GM21723 (cell line): ENCODE results near the gene KMT2B.
A peak's percentile ranks its signal among the peaks of the same experiment; 100 is the strongest.
"Not testable (repeated sequence)": the region's sequence is repeated elsewhere in the genome, so short reads cannot be mapped to it uniquely, and the experiment has no call there.

ENCODE experiments used
- ATAC-seq: cut with Tn5 transposase; IDR thresholded peaks from one replicate; pipeline ENCODE4 v1.9.1; 2021; ENCODE audit warnings: mild to moderate bottlenecking, moderate library complexity; ENCODE audit not compliant: unreplicated experiment

Gene KMT2B

GRCh38 chr19:35712567-35713505 lies 5.0 kb upstream of the KMT2B start:
- peak; percentile 16 for ATAC-seq

DNA sequence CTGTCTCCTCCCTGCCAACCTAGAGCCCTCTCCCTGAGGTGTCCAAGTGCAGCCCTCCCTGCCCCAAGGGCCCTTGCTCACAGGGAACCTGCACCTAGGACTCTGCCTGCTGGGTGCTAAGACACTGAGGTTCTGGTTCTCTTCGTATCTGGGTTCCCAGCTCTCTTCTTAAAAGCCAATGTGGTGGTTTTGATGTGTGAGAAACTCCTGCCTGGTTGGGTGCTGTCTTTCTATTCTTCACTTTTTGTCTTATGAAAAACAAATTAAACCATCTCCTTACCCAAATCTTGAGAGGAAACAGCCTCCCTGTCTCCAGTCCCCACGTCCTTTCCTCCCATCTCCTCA lies 4.3 kb upstream of the KMT2B start:
- ATAC-seq: no peak

DNA sequence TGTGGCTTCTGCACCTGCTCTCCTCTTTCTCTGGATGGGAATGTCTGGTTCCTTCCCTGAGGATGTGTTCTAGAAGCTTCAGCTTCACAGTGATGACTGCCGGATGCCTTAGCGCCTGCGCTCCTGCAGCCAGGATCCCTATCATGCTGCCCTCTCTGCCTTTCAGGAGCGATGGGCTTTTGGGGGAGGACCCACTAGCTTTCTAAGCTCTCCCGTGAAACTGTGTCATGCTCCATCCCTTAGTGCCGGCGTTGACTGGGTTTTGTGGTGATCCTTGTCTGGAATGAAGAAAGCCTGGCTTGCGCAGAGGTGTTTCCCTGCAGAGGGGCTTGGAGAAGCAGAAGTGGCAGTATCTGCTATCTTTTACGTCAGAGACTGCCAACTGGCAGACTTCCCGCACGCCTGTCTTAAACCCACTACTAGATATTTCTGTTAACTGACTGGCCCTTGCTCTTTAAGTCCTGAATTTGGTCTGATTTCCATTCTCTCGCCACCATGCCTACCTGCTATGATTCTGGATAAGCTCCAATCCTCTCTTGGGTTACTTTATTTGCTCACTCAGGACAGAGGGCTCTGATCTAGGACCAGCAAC lies 3.8 kb upstream of the KMT2B start:
- no peak for ATAC-seq

- ATAC-seq: no peak
Observed at GRCh38 chr19:35714601-35715354, 3.0 kb upstream of the KMT2B start.

GRCh38 chr19:35715355-35715809 lies 2.4 kb upstream of the KMT2B start:
- no peak for ATAC-seq

- ATAC-seq: peak; percentile 2
Observed at GRCh38 chr19:35715981-35716800, 1.6 kb upstream of the KMT2B start.

DNA sequence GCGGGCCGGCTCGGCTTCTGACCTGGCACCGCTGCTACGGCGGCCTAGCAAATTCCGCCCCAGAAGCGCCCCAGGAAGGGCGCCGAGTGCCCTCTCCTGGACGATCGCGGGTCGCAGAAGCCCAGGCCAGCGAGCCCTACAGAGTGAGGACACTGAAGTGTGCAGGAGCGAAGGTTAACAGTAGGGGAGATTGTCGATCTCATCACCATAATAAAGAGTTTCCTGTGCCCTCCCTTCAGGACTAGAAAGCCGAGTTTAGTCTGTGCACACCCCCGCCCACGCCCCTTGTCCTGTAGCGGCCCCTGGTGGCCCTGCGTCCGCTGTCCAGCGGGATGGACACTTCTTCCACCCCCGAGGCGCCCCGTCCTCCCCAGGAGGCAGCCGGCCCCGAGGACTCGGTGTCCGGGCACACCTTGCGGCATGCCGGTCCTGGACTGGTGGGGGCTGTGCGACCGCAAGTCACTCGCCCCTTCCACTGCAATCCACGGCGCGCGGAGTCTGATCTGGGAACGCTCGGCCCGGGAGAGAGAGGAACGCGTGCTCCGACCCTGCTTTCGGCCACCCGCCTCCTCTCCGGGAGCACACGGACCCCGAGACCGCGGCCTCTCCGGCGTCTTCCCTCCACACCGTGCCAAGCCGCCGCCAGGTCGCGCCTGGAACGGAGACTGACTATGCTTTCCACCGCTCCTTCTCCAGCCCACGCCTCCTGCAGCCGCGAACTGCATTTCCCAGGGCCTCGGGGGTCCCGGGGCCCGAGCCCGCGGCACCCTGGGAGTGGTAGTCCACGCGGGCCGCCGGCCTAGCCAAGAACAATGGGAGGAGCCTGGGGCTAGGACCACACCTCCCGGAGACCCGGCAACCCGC lies 770 bp upstream of the KMT2B start:
- peak; percentile 51 for ATAC-seq

DNA sequence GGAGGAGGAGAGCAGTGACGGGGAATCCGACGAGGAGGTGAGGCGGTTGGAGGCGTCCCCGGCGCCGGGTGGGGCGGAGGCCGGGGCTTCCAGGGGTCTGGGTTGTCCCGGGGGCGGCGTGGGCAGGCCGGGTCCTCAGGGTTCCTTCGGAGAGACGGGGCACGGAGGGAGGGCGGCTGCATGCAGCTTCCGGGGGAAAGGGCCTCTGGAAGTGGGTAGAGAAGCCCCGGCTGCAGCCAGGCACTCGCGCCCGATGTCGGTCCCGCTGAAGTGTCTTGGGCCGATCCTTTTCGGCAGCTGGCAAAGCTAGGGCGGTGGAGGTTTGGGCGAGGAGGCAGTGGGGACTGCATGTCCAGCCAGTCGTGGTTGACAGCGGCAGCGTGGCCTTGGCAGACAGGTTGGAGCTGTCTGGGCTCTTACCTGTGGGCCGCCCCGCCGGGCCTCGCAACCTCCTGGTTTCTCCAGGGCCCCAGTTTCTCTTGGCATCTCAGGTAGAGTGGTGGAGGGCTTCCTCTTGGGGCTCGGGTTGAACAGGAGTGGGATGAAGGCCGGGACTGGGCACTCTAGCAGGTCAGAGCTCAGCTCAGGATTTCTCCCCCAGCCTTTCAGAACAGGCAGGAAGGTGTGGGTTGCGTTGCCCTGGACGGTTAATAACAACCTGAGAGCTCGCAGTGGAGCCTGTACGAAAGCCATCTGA lies 690 bp downstream of the KMT2B start:
- peak; percentile 1 for ATAC-seq

DNA sequence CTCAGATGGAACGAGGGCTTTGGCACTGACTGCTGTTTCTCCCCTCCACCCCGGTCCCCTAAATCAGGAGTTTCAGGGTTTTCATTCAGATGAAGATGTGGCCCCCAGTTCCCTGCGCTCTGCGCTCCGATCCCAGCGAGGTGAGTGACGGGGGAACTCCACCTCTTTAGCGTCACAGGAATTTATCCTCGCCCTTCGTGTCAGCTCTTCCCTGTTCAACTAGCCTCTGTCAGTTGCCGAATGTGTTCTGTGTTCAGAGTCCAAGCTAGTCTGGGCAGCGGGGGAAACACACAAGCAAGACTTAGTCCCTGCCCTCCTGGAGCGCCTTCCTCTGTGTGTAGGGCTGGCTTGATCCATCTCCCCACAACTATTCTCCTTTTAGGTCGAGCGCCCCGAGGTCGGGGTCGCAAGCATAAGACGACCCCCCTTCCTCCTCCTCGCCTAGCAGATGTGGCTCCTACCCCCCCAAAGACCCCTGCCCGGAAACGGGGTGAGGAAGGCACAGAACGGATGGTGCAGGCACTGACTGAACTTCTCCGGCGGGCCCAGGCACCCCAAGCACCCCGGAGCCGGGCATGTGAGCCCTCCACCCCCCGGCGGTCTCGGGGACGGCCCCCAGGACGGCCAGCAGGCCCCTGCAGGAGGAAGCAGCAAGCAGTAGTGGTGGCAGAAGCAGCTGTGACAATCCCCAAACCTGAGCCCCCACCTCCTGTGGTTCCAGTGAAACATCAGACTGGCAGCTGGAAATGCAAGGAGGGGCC lies 1.8 kb downstream of the KMT2B start:
- no peak for ATAC-seq

DNA sequence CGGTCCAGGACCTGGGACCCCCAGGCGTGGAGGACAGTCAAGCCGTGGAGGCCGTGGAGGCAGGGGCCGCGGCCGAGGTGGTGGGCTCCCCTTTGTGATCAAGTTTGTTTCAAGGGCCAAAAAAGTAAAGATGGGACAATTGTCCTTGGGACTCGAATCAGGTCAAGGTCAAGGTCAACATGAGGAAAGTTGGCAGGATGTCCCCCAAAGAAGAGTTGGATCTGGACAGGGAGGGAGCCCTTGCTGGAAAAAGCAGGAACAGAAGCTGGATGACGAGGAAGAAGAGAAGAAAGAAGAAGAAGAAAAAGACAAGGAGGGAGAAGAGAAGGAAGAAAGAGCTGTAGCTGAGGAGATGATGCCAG lies 2.3 kb downstream of the KMT2B start:
- no peak for ATAC-seq

- ATAC-seq: no peak
Observed at GRCh38 chr19:35720648-35721047, 2.8 kb downstream of the KMT2B start.

DNA sequence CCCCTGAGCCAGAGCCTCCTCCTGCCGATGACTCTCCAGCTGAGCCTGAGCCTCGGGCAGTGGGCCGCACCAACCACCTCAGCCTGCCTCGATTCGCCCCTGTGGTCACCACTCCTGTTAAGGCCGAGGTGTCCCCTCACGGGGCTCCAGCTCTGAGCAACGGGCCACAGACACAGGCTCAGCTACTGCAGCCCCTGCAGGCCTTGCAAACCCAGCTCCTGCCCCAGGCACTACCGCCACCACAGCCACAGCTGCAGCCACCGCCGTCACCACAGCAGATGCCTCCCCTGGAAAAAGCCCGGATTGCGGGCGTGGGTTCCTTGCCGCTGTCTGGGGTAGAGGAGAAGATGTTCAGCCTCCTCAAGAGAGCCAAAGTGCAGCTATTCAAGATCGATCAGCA lies 3.6 kb downstream of the KMT2B start:
- ATAC-seq: no peak

- no peak for ATAC-seq
Observed at GRCh38 chr19:35722461-35722860, 4.7 kb downstream of the KMT2B start.

DNA sequence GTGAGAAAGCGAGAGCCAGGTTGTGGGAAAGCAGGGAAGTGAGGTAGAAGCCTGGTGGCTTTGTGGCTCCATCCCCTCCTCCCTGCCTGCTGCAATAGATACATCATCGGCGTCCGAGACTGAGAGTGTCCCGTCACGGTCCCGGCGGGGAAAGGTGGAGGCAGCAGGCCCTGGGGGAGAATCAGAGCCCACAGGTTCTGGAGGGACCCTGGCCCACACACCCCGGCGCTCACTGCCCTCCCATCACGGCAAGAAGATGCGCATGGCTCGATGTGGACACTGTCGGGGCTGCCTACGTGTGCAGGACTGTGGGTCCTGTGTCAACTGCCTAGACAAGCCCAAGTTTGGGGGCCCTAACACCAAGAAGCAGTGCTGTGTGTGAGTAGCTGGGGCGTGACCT lies 5.1 kb downstream of the KMT2B start:
- no peak for ATAC-seq

GRCh38 chr19:35723671-35724070 lies 5.9 kb downstream of the KMT2B start:
- no peak for ATAC-seq

- not testable (repeated sequence) for ATAC-seq
Observed at GRCh38 chr19:35724132-35724531, 6.3 kb downstream of the KMT2B start.

GRCh38 chr19:35724560-35724959 lies 6.8 kb downstream of the KMT2B start:
- no peak for ATAC-seq

- no peak for ATAC-seq
Observed at GRCh38 chr19:35725216-35725861, 7.5 kb downstream of the KMT2B start.
